ENCODE measurements around the gene CXXC4.

CXXC4 gene

GRCh38 chr4:104475652-104476051 is 19.0 kb downstream of the CXXC4 start:
- H3K4me1 Mint-ChIP-seq, result no peaks in the 10 kb centered on the region
- H3K27ac Mint-ChIP-seq (ENCODE audit: low read depth), result no peak overlapping the region
- DNase-seq (ENCODE audit: low spot score in 2 of 2), result no peak
- H3K27me3 Mint-ChIP-seq, result no peaks in the 10 kb centered on the region
- ATAC-seq (replicated peaks; ENCODE audit: extremely low read depth, poor library complexity, severe bottlenecking), result no peak
- no peaks in the 10 kb centered on the region for H3K36me3 Mint-ChIP-seq (ENCODE audit: insufficient read depth)
- H3K4me3 Mint-ChIP-seq, result no peak overlapping the region
- no peaks in the 10 kb centered on the region for H3K9me3 Mint-ChIP-seq

GRCh38 chr4:104472766-104473165 is 21.9 kb downstream of the CXXC4 start:
- Mint-ChIP-seq H3K27ac (ENCODE audit: low read depth) (no peak overlapping the region), H3K9me3 (no peaks in the 10 kb centered on the region), H3K36me3 (ENCODE audit: insufficient read depth) (no peaks in the 10 kb centered on the region), H3K4me3 (no peak overlapping the region), H3K4me1 (no peaks in the 10 kb centered on the region), H3K27me3 (no peaks in the 10 kb centered on the region)
- DNase-seq (ENCODE audit: low spot score in 2 of 2), result no peak
- ATAC-seq (replicated peaks; ENCODE audit: extremely low read depth, poor library complexity, severe bottlenecking), result no peak

- Mint-ChIP-seq H3K27me3 (no peaks in the 10 kb centered on the region), H3K36me3 (ENCODE audit: insufficient read depth) (no peaks in the 10 kb centered on the region), H3K9me3 (no peaks in the 10 kb centered on the region), H3K4me1 (no peaks in the 10 kb centered on the region), H3K27ac (ENCODE audit: low read depth) (no peak overlapping the region), H3K4me3 (no peak overlapping the region)
- ATAC-seq (replicated peaks; ENCODE audit: extremely low read depth, poor library complexity, severe bottlenecking) (no peak), DNase-seq (ENCODE audit: low spot score in 2 of 2) (no peak)
Measured at GRCh38 chr4:104470770-104471169, 23.9 kb downstream of the CXXC4 start.

- Mint-ChIP-seq H3K9me3 (no peaks in the 10 kb centered on the region), H3K27me3 (no peaks in the 10 kb centered on the region), H3K4me1 (no peaks in the 10 kb centered on the region), H3K27ac (ENCODE audit: low read depth) (no peak overlapping the region), H3K4me3 (no peak overlapping the region), H3K36me3 (ENCODE audit: insufficient read depth) (no peaks in the 10 kb centered on the region)
- DNase-seq (ENCODE audit: low spot score in 2 of 2) (no peak), ATAC-seq (replicated peaks; ENCODE audit: extremely low read depth, poor library complexity, severe bottlenecking) (no peak)
Measured at GRCh38 chr4:104469794-104470193, 24.9 kb downstream of the CXXC4 start.

- ATAC-seq (replicated peaks; ENCODE audit: extremely low read depth, poor library complexity, severe bottlenecking), result no peak
Measured at GRCh38 chr4:104465619-104466018, 29.1 kb downstream of the CXXC4 start.

GRCh38 chr4:104465201-104465600 is 29.5 kb downstream of the CXXC4 start:
- ATAC-seq (replicated peaks; ENCODE audit: extremely low read depth, poor library complexity, severe bottlenecking), result no peak
- H3K4me3 Mint-ChIP-seq, result no peak overlapping the region
- no peak for DNase-seq (ENCODE audit: low spot score in 2 of 2)
- no peaks in the 10 kb centered on the region for H3K27me3 Mint-ChIP-seq
- H3K36me3 Mint-ChIP-seq (ENCODE audit: insufficient read depth), result no peaks in the 10 kb centered on the region
- H3K27ac Mint-ChIP-seq (ENCODE audit: low read depth), result no peak overlapping the region
- no peaks in the 10 kb centered on the region for H3K4me1 Mint-ChIP-seq
- no peaks in the 10 kb centered on the region for H3K9me3 Mint-ChIP-seq

More at GRCh38 chr4:104465619-104466018, 29.1 kb downstream of the CXXC4 start:
- H3K27ac Mint-ChIP-seq (ENCODE audit: low read depth), result no peak overlapping the region
- no peaks in the 10 kb centered on the region for H3K36me3 Mint-ChIP-seq (ENCODE audit: insufficient read depth)
- H3K4me1 Mint-ChIP-seq, result no peaks in the 10 kb centered on the region
- no peaks in the 10 kb centered on the region for H3K9me3 Mint-ChIP-seq
- DNase-seq (ENCODE audit: low spot score in 2 of 2), result no peak
- H3K27me3 Mint-ChIP-seq, result no peaks in the 10 kb centered on the region
- no peak overlapping the region for H3K4me3 Mint-ChIP-seq

GRCh38 chr4:104462641-104463040 is 32.1 kb downstream of the CXXC4 start:
- peaks cover 6% of the 10 kb centered on the region for H3K9me3 Mint-ChIP-seq
- ATAC-seq (replicated peaks; ENCODE audit: extremely low read depth, poor library complexity, severe bottlenecking), result no peak
- H3K4me3 Mint-ChIP-seq, result no peak overlapping the region
- no peak for DNase-seq (ENCODE audit: low spot score in 2 of 2)
- no peak overlapping the region for H3K27ac Mint-ChIP-seq (ENCODE audit: low read depth)
- H3K36me3 Mint-ChIP-seq (ENCODE audit: insufficient read depth), result no peaks in the 10 kb centered on the region
- H3K4me1 Mint-ChIP-seq, result no peaks in the 10 kb centered on the region
- no peaks in the 10 kb centered on the region for H3K27me3 Mint-ChIP-seq

- no peaks in the 10 kb centered on the region for H3K27me3 Mint-ChIP-seq
- H3K4me3 Mint-ChIP-seq, result no peak overlapping the region
- H3K9me3 Mint-ChIP-seq, result peaks cover 11% of the 10 kb centered on the region
- DNase-seq (ENCODE audit: low spot score in 2 of 2) (no peak), ATAC-seq (replicated peaks; ENCODE audit: extremely low read depth, poor library complexity, severe bottlenecking) (no peak)
- no peaks in the 10 kb centered on the region for H3K36me3 Mint-ChIP-seq (ENCODE audit: insufficient read depth)
- H3K27ac Mint-ChIP-seq (ENCODE audit: low read depth), result no peak overlapping the region
- no peaks in the 10 kb centered on the region for H3K4me1 Mint-ChIP-seq
Measured at GRCh38 chr4:104457308-104457981, 37.2 kb downstream of the CXXC4 start.

GRCh38 chr4:104451573-104451972 is 43.1 kb downstream of the CXXC4 start:
- Mint-ChIP-seq H3K27me3 (no peaks in the 10 kb centered on the region), H3K4me1 (no peaks in the 10 kb centered on the region), H3K4me3 (no peak overlapping the region), H3K36me3 (ENCODE audit: insufficient read depth) (no peaks in the 10 kb centered on the region), H3K9me3 (peaks cover 6% of the 10 kb centered on the region), H3K27ac (ENCODE audit: low read depth) (no peak overlapping the region)
- DNase-seq (ENCODE audit: low spot score in 2 of 2) (no peak), ATAC-seq (replicated peaks; ENCODE audit: extremely low read depth, poor library complexity, severe bottlenecking) (no peak)

GRCh38 chr4:104449537-104449936 is 45.2 kb downstream of the CXXC4 start:
- ATAC-seq (replicated peaks; ENCODE audit: extremely low read depth, poor library complexity, severe bottlenecking) (no peak), DNase-seq (ENCODE audit: low spot score in 2 of 2) (no peak)
- Mint-ChIP-seq H3K36me3 (ENCODE audit: insufficient read depth) (no peaks in the 10 kb centered on the region), H3K9me3 (peaks cover 6% of the 10 kb centered on the region), H3K27ac (ENCODE audit: low read depth) (no peak overlapping the region), H3K4me1 (no peaks in the 10 kb centered on the region), H3K4me3 (no peak overlapping the region), H3K27me3 (no peaks in the 10 kb centered on the region)

- no peaks in the 10 kb centered on the region for H3K36me3 Mint-ChIP-seq (ENCODE audit: insufficient read depth)
- H3K4me1 Mint-ChIP-seq, result no peaks in the 10 kb centered on the region
- H3K4me3 Mint-ChIP-seq, result no peak overlapping the region
- ATAC-seq (replicated peaks; ENCODE audit: extremely low read depth, poor library complexity, severe bottlenecking), result no peak
- no peak overlapping the region for H3K27ac Mint-ChIP-seq (ENCODE audit: low read depth)
- DNase-seq (ENCODE audit: low spot score in 2 of 2), result no peak
- H3K27me3 Mint-ChIP-seq, result no peaks in the 10 kb centered on the region
- no peaks in the 10 kb centered on the region for H3K9me3 Mint-ChIP-seq
Measured at GRCh38 chr4:104447294-104447693, 47.4 kb downstream of the CXXC4 start.

GRCh38 chr4:104446431-104447278 is 48.0 kb downstream of the CXXC4 start:
- H3K9me3 Mint-ChIP-seq, result no peaks in the 10 kb centered on the region
- H3K27me3 Mint-ChIP-seq, result no peaks in the 10 kb centered on the region
- ATAC-seq (replicated peaks; ENCODE audit: extremely low read depth, poor library complexity, severe bottlenecking) (no peak), DNase-seq (ENCODE audit: low spot score in 2 of 2) (no peak)
- H3K4me1 Mint-ChIP-seq, result no peaks in the 10 kb centered on the region
- no peak overlapping the region for H3K4me3 Mint-ChIP-seq
- no peaks in the 10 kb centered on the region for H3K36me3 Mint-ChIP-seq (ENCODE audit: insufficient read depth)
- no peak overlapping the region for H3K27ac Mint-ChIP-seq (ENCODE audit: low read depth)

- H3K4me3 Mint-ChIP-seq, result no peak overlapping the region
- H3K4me1 Mint-ChIP-seq, result no peaks in the 10 kb centered on the region
- no peak for ATAC-seq (replicated peaks; ENCODE audit: extremely low read depth, poor library complexity, severe bottlenecking)
- no peaks in the 10 kb centered on the region for H3K36me3 Mint-ChIP-seq (ENCODE audit: insufficient read depth)
- no peak overlapping the region for H3K27ac Mint-ChIP-seq (ENCODE audit: low read depth)
- H3K9me3 Mint-ChIP-seq, result no peaks in the 10 kb centered on the region
- DNase-seq (ENCODE audit: low spot score in 2 of 2), result no peak
- H3K27me3 Mint-ChIP-seq, result no peaks in the 10 kb centered on the region
Measured at GRCh38 chr4:104444685-104445084, 50.0 kb downstream of the CXXC4 start.
